Measurements from ENCODE around the gene MYB.

Gene MYB

GRCh38 chr6:135165031-135165430, 16.1 kb upstream of the MYB start:
- DNase-seq = no peak

DNA sequence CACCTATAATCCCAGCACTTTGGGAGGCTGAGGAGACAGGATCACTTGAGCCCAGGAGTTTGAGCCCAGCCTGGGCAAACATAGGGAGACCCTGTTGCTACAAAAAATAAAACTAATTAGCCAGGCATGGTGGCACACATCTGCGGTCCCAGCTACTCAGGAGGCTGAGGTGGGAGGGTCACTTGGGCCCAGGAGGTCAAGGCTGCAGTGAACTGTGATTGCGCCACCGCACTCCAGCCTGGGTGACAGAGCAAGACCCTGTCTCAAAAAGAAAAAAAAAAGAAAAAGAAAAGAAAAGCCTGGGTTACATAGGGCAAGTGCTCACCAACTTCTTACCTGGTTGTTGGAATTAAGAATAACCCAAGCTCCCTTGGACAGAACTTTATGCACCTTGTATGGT, 14.6 kb upstream of the MYB start:
- DNase-seq = no peak

DNA sequence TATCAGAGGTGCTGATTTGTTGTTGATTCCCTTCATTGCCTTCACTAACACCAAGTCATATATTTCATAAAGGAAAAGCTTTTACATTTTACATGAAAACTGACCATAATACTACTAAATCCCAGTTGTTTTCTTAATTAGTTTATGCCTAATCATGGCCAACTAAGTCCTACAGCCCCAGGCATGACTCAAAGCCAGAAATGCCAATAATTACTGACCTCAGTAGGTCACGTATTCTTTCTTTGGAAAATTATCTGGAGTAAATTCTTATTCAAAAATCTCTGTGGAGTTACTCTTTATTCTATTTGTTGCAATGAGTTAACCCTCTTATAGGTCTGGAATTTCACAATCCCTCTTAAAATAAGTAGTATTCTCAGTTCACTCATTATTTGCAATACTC, 13.5 kb upstream of the MYB start:
- no peak for DNase-seq

GRCh38 chr6:135168766-135169165, 12.3 kb upstream of the MYB start:
- no peak for DNase-seq

GRCh38 chr6:135170238-135170637, 10.9 kb upstream of the MYB start:
- DNase-seq = no peak

DNA sequence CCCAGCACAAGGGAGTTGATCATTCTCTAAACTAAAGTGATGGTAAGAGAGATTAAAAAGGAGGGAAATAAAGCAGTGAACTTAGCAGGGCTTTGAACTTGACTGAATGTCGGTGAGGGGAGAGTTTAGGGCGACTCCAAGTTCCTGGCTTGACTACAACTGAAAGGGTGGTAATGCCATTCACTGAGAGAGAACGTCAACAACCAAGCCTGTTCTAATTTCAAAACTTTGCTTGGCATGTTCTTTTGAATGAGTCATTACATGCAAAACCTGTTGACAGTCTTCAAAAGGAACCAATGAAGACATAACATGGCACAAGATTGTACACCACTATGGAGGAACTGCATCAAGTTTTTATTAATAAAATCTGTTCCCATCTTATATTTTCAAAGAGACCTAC, 10.3 kb upstream of the MYB start:
- DNase-seq = no peak

DNA sequence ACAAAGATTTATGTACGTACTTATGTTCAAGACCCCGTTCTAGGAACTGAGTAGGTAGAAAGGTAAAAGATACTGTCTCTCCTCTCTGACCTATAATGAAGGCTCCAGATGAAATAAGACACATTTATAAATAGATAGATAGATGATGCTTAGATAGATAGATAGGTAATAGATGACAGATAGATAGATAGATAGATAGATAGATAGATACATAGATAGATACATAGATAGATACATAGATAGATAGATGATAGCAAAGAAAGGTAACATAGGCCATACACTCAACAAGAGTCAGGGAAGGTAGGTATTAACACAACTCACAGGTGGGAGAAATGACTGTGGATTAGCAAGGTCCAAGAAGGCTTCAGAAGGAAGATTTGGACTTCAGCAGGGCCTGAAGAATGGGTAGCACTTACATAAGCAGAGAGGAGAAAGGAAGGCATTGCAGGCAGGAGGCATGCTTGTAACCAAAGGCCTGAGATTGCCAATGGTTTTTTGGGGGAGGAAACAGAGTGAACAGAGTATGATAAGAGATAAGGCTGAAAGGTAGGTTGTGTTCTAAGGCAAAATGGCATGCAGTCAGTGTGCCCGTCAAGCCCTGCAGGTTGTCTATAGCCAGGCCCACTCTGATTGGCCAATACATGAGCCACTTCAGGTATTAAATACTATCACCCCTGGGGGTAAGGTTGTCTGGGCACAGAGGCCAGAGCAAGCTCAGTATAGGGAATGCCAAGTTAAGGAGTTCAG, 7.7 kb upstream of the MYB start:
- DNase-seq = no peak

GRCh38 chr6:135173989-135174484, 7.1 kb upstream of the MYB start:
- DNase-seq = no peak

GRCh38 chr6:135176058-135176457, 5.0 kb upstream of the MYB start:
- DNase-seq = no peak

GRCh38 chr6:135176464-135176863, 4.6 kb upstream of the MYB start:
- no peak for DNase-seq

- DNase-seq = no peak
These were observed 1.7 kb upstream of the MYB start for GRCh38 chr6:135179372-135179771.

GRCh38 chr6:135179920-135180541, 1.1 kb upstream of the MYB start:
- DNase-seq = no peak

- no peak for DNase-seq
These were observed 394 bp downstream of the MYB start for GRCh38 chr6:135181333-135182070.

GRCh38 chr6:135182071-135183001, 1.2 kb downstream of the MYB start:
- peak; percentile 35 for DNase-seq

GRCh38 chr6:135183002-135183531, 2.0 kb downstream of the MYB start:
- DNase-seq = peak; percentile 63

GRCh38 chr6:135183532-135184440, 2.7 kb downstream of the MYB start:
- peak; percentile 72 for DNase-seq

DNA sequence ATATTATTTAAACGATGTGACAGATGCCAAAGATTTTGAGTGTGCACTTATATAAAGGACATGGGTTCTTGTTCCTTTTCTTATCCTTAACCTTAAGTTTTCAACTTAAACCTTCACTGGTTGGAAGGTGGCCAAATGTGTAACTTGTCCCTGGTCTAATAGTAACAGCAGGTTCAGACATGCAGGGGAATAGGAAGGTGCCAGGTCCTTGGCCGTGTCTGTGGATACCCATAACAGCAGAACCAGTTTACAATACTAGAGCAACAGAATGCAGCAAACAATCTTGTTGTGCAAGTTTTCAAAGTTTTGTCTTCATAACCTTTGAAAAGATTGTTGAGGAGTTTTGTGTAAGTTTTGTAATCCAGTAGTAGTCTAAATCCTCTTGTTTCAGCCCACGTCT, 4.4 kb downstream of the MYB start:
- no peak for DNase-seq

DNA sequence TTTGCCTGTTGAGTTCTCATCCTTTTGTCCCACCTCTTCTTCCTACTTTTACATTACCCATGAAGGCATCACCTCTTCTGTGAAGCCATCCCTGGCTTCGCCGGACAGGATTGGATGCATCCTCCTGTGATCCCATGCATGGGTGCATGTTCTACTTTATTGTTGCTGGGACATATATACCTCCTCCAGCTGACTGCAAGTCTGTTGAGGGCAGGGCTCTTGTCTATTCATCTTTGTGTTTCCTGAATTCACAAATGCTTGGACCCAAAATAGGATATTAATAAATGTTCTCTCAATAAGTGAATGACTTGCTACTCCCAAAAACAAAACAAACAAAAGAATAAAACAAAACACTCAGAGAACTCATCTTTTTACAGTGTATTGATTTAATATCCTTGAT, 5.1 kb downstream of the MYB start:
- no peak for DNase-seq

DNA sequence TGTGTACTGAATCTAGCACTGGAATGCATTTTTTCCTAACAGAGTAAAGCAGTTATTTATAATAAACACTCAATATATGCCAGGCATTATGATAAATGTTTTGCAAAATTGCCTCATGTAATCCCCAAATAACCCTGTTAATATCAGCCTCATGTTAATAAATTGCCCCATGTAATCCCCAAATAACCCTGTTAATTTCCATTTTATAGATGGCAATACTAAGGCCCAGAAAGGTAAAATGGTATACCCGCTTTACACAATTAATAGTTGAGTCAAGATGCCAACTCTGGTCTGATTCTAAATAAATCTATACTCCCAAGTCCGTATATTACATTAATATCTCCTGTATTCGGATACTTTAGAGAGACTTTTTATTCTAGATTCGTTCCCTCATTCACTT, 6.3 kb downstream of the MYB start:
- no peak for DNase-seq

DNA sequence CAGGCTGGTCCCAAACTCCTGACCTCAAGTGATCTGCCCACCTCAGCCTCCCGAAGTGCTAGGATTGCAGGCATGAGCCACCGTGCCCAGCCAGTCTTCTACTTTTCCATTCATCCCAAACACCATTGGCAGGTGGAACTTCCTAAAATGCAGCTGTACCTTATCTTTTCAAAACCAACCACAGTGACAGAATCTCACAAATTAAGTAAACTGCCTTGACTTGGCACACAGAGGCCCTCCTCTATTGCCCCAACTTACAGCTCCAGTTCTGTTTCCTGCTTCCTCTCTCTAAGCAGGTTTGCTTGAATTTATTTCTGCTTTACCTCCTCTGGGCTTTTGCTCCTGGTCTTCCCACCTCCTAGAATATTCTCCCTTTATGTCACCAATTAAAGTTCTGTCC, 7.6 kb downstream of the MYB start:
- no peak for DNase-seq

- no peak for DNase-seq
These were observed 8.2 kb downstream of the MYB start for GRCh38 chr6:135189344-135189743.

All from activated gamma-delta T cell treated with Interleukin-2 at 50 U/mL for 16 hours (primary cell).